Activated T-helper 1 cell treated with anti-CD3 and anti-CD28 coated beads, Interleukin-12 subunit alpha, Interleukin-12 subunit beta, Interleukin-2, Interleukin-4 antibody, amounts not matched to agents 30 ng/mL and 10 ng/mL and 1 ng/mL, durations not matched to agents 14 hours and 24 hours and 36 hours (primary cell): ENCODE measurements around the gene CUBN. TPM values are rescaled to one million over a fixed set of nuclear protein-coding genes. Genes with fewer than 3 reads are reported as not detected.

ENCODE experiments used
- DNase-seq: peaks from one replicate; pipeline ENCODE4 v3.0.0; 2021; ENCODE audit warnings: low spot score
- H3K27ac Mint-ChIP-seq: one replicate; pipeline ENCODE4 v1.8.0; 2021; ENCODE audit warnings: mild to moderate bottlenecking, mixed read lengths
- H3K27me3 Mint-ChIP-seq: one replicate; pipeline ENCODE4 v1.8.0; 2022; ENCODE audit warnings: mild to moderate bottlenecking, moderate library complexity, mixed read lengths; ENCODE audit not compliant: insufficient read depth
- H3K36me3 Mint-ChIP-seq: one replicate; pipeline ENCODE4 v1.8.0; 2021; ENCODE audit warnings: low read depth, mixed read lengths
- H3K4me1 Mint-ChIP-seq: one replicate; pipeline ENCODE4 v1.8.0; 2021; ENCODE audit warnings: low read depth, mixed read lengths
- H3K4me3 Mint-ChIP-seq: one replicate; pipeline ENCODE4 v1.8.0; 2021; ENCODE audit warnings: mild to moderate bottlenecking, moderate library complexity, mixed read lengths
- H3K9me3 Mint-ChIP-seq: one replicate; pipeline ENCODE4 v1.8.0; 2021; ENCODE audit warnings: mixed read lengths
- intact Hi-C: fragments of 100-400 bp; cut with micrococcal nuclease; formaldehyde crosslinking; loops from one replicate; pipeline ENCODE4 v1.15.1; 2024
- total RNA-seq: library from RNA; stranded (reverse); gene quantifications from 2 replicates; pipeline ENCODE4 v1.2.3, GENCODE V29; 2022

The CUBN gene
- total RNA-seq, 1 donor from 2014 or later: 0.21 TPM

DNA sequence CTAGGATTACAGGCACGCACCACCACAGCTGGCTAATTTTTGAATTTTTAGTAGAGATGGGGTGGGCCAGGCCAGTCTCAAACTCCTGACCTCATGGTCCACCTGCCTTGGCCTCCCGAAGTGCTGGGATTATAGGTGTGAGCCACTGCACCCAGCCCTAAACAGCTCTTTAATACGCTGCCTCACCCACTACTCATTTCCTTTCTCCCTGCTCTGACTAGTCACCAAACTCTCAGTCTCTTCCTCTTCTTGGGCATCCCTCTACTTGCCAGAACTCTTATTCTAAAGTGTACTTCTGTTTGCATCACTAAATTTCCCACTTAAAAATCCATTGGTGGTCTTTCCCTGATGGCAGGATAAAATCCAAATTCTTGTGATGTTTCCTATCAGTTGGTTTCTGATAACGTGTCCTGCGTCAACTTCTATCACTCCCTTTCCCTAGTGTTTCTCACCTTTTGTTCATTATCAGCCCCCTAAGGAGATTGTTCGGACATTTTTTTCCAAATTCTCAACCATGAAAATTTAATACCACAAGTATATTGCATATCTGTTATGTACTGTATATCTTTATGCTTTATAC is 124.7 kb downstream of the CUBN start:
- Mint-ChIP-seq H3K27ac (no peak overlapping the region), H3K9me3 (no peaks in the 10 kb centered on the region), H3K36me3 (no peaks in the 10 kb centered on the region), H3K4me1 (peaks cover 54% of the 10 kb centered on the region), H3K4me3 (no peak overlapping the region), H3K27me3 (peaks cover 47% of the 10 kb centered on the region)
- no peak for DNase-seq
- intact Hi-C loops: loop anchor here (5.0 kb wide), 1 partner anchor 507 kb away; no protein-coding TSS in a partner anchor

DNA sequence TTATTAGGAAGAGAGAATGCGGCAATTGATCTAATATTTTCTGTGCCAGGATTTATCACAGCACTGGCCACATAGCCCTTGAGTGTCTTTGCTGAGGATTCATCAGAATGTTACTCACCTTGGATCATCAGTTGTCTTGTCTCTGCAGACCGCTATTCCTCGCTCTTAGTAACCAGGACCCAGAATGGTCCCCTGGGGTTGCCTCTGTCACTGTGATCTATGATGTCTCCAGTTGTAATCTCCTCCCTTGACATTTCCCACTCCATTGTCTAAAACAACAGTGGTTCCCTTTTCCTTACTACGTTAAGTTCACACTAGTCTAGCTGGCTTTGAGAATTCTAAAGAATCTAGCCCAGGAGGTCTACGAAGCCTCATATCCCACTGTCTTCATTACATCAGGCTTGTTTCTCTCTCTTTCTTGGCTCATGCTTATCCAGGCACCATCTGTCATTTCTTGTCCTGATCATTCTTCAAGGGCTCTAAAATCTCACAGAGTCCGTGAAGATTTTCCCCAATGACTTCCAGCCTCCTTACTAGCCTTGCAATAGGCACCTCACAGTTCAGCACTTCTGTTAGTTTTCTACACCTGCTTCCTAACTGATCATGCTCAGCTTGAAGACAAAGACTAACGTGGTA is 125.8 kb downstream of the CUBN start:
- intact Hi-C loops: loop anchor here (1.0 to 5.0 kb wide), 6 partner anchors 59 to 509 kb away; partner anchors contain the start of genes RSU1 and TRDMT1
- peaks cover 52% of the 10 kb centered on the region for H3K4me1 Mint-ChIP-seq
- no peak overlapping the region for H3K4me3 Mint-ChIP-seq
- peaks cover 53% of the 10 kb centered on the region for H3K27me3 Mint-ChIP-seq
- no peaks in the 10 kb centered on the region for H3K36me3 Mint-ChIP-seq
- H3K27ac Mint-ChIP-seq: peak overlapping the region; percentile 15
- DNase-seq: no peak
- H3K9me3 Mint-ChIP-seq: no peaks in the 10 kb centered on the region

GRCh38 chr10:17003151-17003550 is 126.5 kb downstream of the CUBN start:
- Mint-ChIP-seq H3K9me3 (no peaks in the 10 kb centered on the region), H3K4me1 (peaks cover 48% of the 10 kb centered on the region), H3K27me3 (peaks cover 56% of the 10 kb centered on the region), H3K4me3 (peak overlapping the region; percentile 64), H3K27ac (peak overlapping the region; percentile 98), H3K36me3 (no peaks in the 10 kb centered on the region)
- intact Hi-C loops: loop anchor here (1.0 to 5.0 kb wide), 6 partner anchors 60 to 509 kb away; partner anchors contain the start of genes RSU1 and TRDMT1
- DNase-seq: peak; percentile 62

DNA sequence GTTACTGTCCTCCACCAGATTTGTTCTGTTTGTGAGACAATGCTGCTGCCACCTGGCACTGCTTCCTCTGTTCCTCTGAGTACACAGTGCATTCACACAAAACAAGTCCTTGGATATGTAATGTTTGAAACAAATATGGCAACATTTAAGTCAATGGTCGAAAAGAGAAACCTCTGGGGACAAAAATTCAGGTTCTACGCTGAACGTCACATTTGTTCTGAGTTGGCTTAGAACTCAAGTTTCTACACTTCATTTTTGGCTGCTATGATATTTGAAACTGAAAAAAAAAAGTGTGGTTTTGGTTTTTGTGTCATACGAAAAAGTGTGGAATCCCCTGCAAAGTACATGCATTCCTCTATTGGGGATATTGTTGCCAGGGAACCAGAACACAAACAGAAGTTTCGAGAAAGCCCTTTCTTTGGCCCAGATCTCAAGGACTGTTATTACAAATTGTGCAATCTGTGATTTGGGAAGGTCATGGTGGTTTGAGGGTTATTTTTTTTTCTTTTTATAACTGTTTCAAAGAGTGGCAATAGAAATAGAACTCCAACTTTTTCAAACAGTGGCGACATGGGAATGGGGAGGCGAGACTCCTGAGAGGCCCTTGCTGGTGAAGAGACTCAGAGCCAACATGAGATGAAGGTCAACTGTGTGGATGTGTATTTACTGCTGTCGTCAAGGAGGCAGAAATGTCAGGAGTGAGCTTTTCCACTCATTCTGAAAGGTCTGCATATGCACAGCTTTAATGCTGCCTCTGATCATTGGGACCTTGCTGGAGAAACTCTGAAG is 127.5 kb downstream of the CUBN start:
- Mint-ChIP-seq H3K36me3 (no peaks in the 10 kb centered on the region), H3K4me1 (peaks cover 43% of the 10 kb centered on the region), H3K27ac (peak overlapping the region; percentile 98), H3K4me3 (peak overlapping the region; percentile 64), H3K9me3 (no peaks in the 10 kb centered on the region), H3K27me3 (peaks cover 49% of the 10 kb centered on the region)
- peak; percentile 42 for DNase-seq
- intact Hi-C loops: loop anchor here (1.0 to 5.0 kb wide), 8 partner anchors 21 to 510 kb away; partner anchors contain the start of gene RSU1

GRCh38 chr10:17001297-17001744 is 128.3 kb downstream of the CUBN start:
- Mint-ChIP-seq H3K4me1 (peaks cover 42% of the 10 kb centered on the region), H3K36me3 (peaks cover 2% of the 10 kb centered on the region), H3K9me3 (no peaks in the 10 kb centered on the region), H3K27ac (no peak overlapping the region), H3K27me3 (peaks cover 46% of the 10 kb centered on the region), H3K4me3 (no peak overlapping the region)
- intact Hi-C loops: loop anchor here (5.0 kb wide), 1 partner anchor 511 kb away; no protein-coding TSS in a partner anchor
- DNase-seq: no peak

- intact Hi-C loops: loop anchor here (5.0 kb wide), 1 partner anchor 512 kb away; no protein-coding TSS in a partner anchor
- Mint-ChIP-seq H3K9me3 (no peaks in the 10 kb centered on the region), H3K27ac (no peak overlapping the region), H3K4me1 (peaks cover 39% of the 10 kb centered on the region), H3K4me3 (no peak overlapping the region), H3K36me3 (peaks cover 2% of the 10 kb centered on the region), H3K27me3 (peaks cover 40% of the 10 kb centered on the region)
- no peak for DNase-seq
Observed at GRCh38 chr10:16999665-17000451, 129.8 kb downstream of the CUBN start.

DNA sequence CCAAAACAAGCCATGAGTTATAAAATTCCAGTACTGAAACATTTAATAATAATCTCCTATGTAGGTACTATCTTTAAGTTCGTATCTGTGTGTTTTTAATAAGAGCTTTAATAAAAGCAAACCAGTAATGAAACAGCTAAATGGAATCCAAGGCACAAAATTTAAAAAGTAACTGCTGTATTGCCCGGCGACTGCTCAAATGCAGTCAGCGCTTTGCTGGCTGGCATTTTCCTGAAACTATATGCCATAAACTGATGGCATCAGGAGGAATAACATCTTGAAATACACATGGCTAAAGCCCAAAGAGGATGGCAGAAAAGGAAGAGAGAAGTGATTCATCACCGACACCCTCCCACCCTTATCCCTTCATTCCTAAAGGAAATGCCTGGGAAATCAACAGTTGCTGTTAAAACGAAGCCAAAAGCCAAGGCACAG is 133.1 kb downstream of the CUBN start:
- Mint-ChIP-seq H3K4me1 (peaks cover 7% of the 10 kb centered on the region), H3K27me3 (peaks cover 51% of the 10 kb centered on the region), H3K9me3 (no peaks in the 10 kb centered on the region), H3K27ac (no peak overlapping the region), H3K36me3 (peaks cover 2% of the 10 kb centered on the region), H3K4me3 (no peak overlapping the region)
- intact Hi-C loops: no loop called here
- no peak for DNase-seq

- H3K4me3 Mint-ChIP-seq: no peak overlapping the region
Observed at GRCh38 chr10:16995867-16996529, 133.6 kb downstream of the CUBN start.

DNA sequence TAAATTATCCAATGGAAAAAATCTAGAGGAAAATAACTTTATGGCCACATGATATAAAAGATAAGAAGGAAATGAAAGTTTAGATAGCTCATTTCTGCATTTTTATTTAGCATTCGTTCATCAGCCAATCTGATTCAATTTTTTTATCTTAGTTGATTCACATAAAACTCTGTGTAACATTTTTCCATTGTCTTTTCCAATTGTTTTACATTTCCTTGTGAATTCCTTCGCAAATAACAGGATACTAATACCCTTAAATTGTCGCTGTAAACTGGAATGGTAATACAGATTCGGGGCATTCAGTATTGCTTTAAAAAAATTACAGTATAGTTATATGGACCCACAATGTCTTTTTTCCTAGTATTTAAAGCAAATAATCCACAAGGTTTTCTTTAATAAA is 136.4 kb downstream of the CUBN start:
- peaks cover 2% of the 10 kb centered on the region for H3K36me3 Mint-ChIP-seq
- H3K27ac Mint-ChIP-seq: no peak overlapping the region
- H3K9me3 Mint-ChIP-seq: peaks cover 5% of the 10 kb centered on the region
- intact Hi-C loops: no loop called here
- H3K27me3 Mint-ChIP-seq: peaks cover 33% of the 10 kb centered on the region
- DNase-seq: no peak
- no peak overlapping the region for H3K4me3 Mint-ChIP-seq
- no peaks in the 10 kb centered on the region for H3K4me1 Mint-ChIP-seq

More at GRCh38 chr10:16995867-16996529, 133.6 kb downstream of the CUBN start:
- intact Hi-C loops: no loop called here
- no peak for DNase-seq
- H3K9me3 Mint-ChIP-seq: peaks cover 4% of the 10 kb centered on the region
- peaks cover 53% of the 10 kb centered on the region for H3K27me3 Mint-ChIP-seq
- peaks cover 2% of the 10 kb centered on the region for H3K36me3 Mint-ChIP-seq
- H3K4me1 Mint-ChIP-seq: peaks cover 1% of the 10 kb centered on the region
- no peak overlapping the region for H3K27ac Mint-ChIP-seq

GRCh38 chr10:16992611-16993119 is 136.9 kb downstream of the CUBN start:
- Mint-ChIP-seq H3K27me3 (peaks cover 31% of the 10 kb centered on the region), H3K4me1 (no peaks in the 10 kb centered on the region), H3K36me3 (peaks cover 2% of the 10 kb centered on the region), H3K9me3 (peaks cover 5% of the 10 kb centered on the region), H3K4me3 (no peak overlapping the region), H3K27ac (no peak overlapping the region)
- intact Hi-C loops: no loop called here
- DNase-seq: no peak

DNA sequence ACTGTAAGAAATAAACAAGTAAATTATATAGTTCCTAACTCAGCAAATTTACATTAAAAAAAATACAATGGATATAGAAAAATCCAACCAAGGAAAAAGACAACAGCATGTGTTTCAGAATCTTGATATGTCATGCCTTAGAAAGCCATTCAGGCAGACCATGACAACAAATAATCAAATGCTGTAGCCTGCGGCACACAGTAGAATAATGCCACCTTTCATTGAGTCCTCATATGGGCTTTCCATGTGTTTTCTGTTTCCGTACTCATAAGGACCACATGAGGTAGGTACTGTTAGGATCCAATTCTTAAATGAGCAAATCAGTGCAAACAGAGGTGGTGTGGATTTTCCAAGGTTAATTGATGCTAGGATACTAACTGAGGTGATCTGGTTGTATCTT is 138.6 kb downstream of the CUBN start:
- H3K4me1 Mint-ChIP-seq: no peaks in the 10 kb centered on the region
- intact Hi-C loops: no loop called here

More for the DNA sequence above, 138.6 kb downstream of the CUBN start:
- DNase-seq: no peak
- Mint-ChIP-seq H3K36me3 (no peaks in the 10 kb centered on the region), H3K4me3 (no peak overlapping the region), H3K9me3 (peaks cover 5% of the 10 kb centered on the region), H3K27ac (no peak overlapping the region), H3K27me3 (peaks cover 30% of the 10 kb centered on the region)
